GM18526 (cell line): ENCODE measurements around the gene PAMR1.

Source experiments
- POLR2A ChIP-seq: IDR thresholded peaks from 3 replicates; pipeline ENCODE4 v1.6.1; 2011; ENCODE audit not compliant: insufficient read length; ENCODE audit errors: extremely low read depth

The PAMR1 gene

GRCh38 chr11:35525501-35526175 lies at the start of gene PAMR1:
Gene PAMR1 (minus strand): TSS chr11:35525616. CDS start chr11:35525585, 31 bp downstream.
- TF ChIP-seq POLR2A: no peak

GRCh38 chr11:35571696-35572095 lies 46.3 kb upstream of the PAMR1 start:
- TF ChIP-seq POLR2A: no peak

GRCh38 chr11:35567737-35568465 lies 42.5 kb upstream of the PAMR1 start:
- no peak for TF ChIP-seq POLR2A

- TF ChIP-seq POLR2A: no peak
These were observed 41.5 kb upstream of the PAMR1 start for GRCh38 chr11:35566885-35567284.

- TF ChIP-seq POLR2A: no peak
These were observed 40.8 kb upstream of the PAMR1 start for GRCh38 chr11:35566181-35566580.

GRCh38 chr11:35564245-35564595 lies 38.8 kb upstream of the PAMR1 start:
- no peak for TF ChIP-seq POLR2A

- TF ChIP-seq POLR2A: no peak
These were observed 38.2 kb upstream of the PAMR1 start for GRCh38 chr11:35563484-35564244.

GRCh38 chr11:35559949-35560348 lies 34.5 kb upstream of the PAMR1 start:
- no peak for TF ChIP-seq POLR2A

- no peak for TF ChIP-seq POLR2A
These were observed 33.1 kb upstream of the PAMR1 start for GRCh38 chr11:35558513-35558912.

- TF ChIP-seq POLR2A: no peak
These were observed 30.1 kb upstream of the PAMR1 start for GRCh38 chr11:35555488-35555887.

GRCh38 chr11:35554491-35555437 lies 29.3 kb upstream of the PAMR1 start:
- no peak for TF ChIP-seq POLR2A

- no peak for TF ChIP-seq POLR2A
These were observed 28.4 kb upstream of the PAMR1 start for GRCh38 chr11:35553831-35554230.

GRCh38 chr11:35553021-35553420 lies 27.6 kb upstream of the PAMR1 start:
- TF ChIP-seq POLR2A: no peak

GRCh38 chr11:35552616-35553015 lies 27.2 kb upstream of the PAMR1 start:
- no peak for TF ChIP-seq POLR2A
